ENCODE data around the gene KCNE4. TPM values are rescaled to one million over a fixed set of nuclear protein-coding genes. Genes with fewer than 3 reads are reported as not detected.
"Not testable (repeated sequence)": the region's sequence is repeated elsewhere in the genome, so short reads cannot be mapped to it uniquely, and the experiment has no call there.

KCNE4 gene
- total RNA-seq, 2 donors from 2014 or later, result 21.2 to 23.0 TPM

DNA sequence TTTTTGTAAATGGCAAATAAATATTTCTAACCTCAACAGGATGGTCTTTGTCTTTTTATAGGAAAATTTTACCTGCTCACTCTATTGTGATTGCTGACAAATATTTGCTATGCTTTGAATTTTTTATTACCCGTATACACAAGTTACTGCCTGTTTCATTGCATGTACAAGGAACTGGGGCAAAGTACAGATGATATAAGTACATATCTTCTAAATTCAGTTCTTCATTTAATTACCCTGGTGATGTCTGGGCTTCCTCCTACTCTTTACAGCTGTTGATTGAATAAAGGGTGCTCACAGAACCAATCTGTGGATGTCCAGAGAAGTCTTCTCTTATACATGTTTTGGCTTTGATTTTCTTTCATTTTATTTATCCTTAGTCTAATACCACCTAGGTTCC, 26.5 kb downstream of the KCNE4 start:
- intact Hi-C loops (cut with DNase I), result no loop called here
- DNase-seq (ENCODE audit: low spot score), result no peak

DNA sequence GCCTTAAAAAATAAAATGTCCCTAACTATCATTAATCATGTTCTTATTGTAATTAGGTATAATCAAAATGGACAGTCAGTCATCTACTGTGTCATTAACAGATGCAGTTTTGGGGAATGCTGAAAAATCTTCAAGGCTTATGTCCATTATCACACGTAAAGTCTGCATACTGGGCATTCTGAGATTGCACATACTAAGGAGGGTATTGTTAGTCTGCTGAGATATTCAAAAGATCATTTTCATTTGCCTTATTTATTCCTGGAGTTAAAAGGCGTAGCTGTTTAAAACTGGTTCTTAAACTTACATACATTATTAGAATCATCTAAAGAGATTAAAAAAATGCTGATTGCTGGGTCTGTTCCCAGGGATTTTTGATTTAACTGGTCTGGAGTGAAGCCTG, 27.4 kb downstream of the KCNE4 start:
- intact Hi-C loops (cut with DNase I), result no loop called here
- DNase-seq (ENCODE audit: low spot score), result no peak

DNA sequence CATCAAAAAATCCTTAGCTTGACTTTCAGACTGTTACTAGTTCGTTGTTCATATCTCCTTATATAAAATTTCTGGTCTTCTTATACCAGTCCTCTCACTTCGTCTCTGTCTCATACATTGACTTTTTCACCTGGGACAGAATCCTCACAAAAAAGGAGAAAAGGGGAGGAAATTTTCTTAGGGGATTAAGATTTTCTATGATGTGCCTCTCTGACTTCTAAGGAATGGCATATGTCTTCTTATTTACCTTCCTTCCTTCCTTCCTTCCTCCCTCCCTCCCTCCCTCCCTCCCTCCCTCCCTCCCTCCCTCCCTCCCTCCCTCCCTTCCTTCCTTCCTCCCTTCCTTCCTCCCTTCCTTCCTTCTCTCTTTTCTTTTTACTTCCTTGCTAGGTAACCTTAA, 27.9 kb downstream of the KCNE4 start:
- DNase-seq (ENCODE audit: low spot score), result no peak
- intact Hi-C loops (cut with DNase I), result no loop called here

DNA sequence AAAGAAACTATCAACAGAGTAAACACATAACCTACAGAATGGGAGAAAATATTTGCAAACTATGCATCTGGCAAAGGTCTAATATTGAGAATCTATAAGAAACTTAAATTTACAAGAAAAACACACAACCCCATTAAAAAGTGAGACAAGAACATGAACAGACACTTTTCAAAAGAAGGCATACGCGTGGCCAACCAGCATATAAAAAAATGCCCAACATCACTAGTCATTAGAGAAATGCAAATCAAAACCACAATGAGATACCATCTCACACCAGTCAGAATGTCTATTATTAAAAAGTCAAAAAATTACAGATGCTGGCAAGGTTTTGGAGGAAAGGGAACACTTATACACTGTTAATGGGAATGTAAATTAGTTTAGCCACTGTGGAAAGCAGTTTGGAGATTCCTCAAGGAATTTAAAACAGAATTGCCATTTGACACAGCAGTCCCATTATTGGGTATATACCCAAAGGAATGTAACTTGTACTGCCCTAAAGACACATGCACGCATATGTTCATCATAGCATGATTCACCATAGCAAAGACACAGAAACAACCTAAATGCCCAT, 28.9 kb downstream of the KCNE4 start:
- DNase-seq (ENCODE audit: low spot score); intact Hi-C loops (cut with DNase I): not testable (repeated sequence)

DNA sequence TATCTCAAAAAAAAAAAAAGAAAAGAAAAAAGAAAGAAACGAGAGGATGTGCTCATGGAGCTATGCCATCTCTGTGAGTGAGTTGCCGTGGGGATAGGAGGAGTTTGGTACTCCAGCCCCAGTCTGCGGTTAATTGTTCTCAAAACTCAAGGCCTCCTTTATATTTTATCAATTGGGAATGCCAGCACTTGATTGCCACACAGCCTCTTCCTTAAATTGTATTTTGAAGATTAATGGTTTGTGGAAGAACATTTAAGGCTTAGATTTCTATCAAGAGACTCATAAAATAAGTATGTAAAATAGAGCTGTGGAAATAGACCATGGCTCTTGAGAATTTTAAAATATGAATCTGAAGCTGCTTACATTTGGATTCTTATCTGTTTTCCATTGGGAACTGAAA, 29.8 kb downstream of the KCNE4 start:
- no peak for DNase-seq (ENCODE audit: low spot score)
- intact Hi-C loops (cut with DNase I), result no loop called here

DNA sequence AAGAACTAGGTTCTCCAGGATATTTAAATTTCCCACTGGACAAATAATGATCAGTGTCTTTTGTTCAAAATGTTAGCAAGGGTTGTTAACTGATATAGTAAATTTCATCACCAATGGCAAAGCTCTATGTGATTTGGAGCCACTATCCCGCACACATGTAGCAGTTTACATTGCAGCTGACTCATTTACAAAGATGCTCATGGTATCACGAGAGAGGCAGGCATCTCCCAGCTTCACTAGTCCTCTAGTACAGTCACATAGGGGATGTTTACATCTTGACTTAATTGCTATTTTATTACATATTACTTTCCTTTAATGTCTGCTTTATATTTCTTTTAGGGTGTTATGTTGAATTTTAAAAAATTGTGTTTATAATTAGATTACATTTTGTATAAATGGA, 30.7 kb downstream of the KCNE4 start:
- DNase-seq (ENCODE audit: low spot score), result no peak
- intact Hi-C loops (cut with DNase I), result no loop called here

DNA sequence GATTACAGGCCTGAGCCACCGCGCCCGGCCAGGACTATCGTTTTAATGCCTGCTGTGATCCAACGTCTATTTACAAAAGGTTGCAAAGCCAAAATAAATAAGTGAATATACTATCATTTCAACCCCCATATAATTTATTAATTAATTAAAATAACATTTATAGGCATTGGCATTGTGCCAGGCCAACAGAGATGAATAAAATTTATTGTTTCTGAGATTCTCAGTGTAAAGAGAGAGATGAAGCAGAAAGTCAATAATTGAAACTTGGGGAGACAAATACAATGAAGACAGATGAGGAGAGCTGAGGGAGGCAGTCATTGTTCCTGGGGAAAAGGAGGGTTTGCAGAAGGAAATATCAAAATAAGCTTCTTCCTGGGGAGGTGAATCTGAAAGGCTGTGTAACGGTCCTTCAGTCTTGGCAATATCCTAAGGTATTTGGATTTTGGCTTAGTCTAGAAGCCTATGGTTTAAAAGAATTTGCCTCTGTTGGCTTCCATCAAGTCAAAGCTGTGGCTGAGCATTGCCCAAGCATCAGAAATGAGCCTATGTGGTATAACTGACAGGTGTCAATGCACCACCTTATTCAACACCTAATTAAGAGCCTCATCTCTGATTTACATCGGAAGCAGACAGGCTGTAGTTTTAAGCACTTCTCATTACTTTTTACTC, 31.5 kb downstream of the KCNE4 start:
- no peak for DNase-seq (ENCODE audit: low spot score)
- intact Hi-C loops (cut with DNase I), result no loop called here

DNA sequence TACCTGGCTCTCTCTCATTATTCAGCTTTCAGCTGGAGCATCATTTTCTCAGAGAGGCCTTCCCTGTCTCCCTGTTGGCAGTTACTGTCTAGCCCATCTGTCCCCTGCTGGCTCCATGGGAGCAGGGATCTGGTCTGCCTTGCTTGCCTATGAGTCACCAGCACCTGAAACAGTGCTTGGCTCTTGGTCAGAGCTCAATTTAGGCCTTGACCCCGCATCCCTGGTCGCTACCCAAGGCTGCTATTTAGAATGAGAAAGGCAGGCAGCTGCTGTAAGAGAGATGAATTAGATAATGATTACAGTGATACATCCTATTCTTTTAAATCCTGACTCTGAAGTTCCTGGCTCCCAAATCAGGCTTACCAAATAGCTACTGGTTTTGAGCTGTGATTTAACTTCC, 32.9 kb downstream of the KCNE4 start:
- intact Hi-C loops (cut with DNase I), result no loop called here
- DNase-seq (ENCODE audit: low spot score), result no peak

DNA sequence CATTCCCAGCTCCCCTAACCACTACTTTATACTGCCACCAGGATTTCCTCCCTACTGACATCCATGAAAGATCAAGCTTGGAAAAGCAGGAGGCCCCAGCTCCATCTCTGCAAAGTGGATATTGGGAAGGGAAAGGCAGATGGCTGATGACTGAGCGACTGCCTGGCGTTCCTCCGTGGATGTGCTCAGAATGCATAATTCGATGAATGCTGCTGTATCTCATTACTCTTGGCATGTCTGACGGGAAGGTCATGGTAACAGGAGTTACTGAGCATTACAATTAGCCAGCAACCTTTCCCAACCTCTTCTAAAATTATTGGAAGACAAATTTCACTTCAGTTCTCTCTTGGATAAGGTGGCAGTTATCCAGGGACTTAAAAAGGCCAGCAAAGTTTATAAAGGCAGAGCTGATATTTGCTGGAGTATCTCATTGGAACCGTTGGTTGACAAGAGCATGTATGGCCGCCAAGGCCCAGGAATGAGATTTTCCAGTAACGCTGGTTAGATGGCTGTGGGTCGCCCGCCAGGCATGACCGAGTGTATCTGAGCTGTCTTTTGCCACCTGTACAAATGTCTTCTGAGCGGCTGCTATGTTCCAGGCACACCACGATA, 34.5 kb downstream of the KCNE4 start:
- intact Hi-C loops (cut with DNase I), result no loop called here
- no peak for DNase-seq (ENCODE audit: low spot score)

DNA sequence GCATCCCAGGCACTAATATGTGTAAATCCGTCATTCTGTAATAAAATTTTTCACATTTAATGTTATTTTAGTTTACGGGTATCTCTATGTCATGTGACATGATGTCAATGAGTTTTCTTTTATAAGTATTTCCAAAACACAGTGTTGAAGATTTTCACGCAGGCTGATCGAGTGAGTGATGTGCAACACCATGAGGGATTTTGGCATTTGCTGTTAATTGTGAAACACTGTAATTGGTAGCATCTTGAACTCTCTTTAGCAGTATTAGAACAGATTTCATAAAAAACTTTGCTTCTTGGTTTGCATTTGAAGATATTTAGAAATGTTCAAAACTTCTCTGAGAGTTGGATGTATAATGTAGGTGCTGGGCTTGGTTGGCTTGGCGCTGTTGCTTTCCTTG, 35.5 kb downstream of the KCNE4 start:
- DNase-seq (ENCODE audit: low spot score), result no peak
- intact Hi-C loops (cut with DNase I), result no loop called here

DNA sequence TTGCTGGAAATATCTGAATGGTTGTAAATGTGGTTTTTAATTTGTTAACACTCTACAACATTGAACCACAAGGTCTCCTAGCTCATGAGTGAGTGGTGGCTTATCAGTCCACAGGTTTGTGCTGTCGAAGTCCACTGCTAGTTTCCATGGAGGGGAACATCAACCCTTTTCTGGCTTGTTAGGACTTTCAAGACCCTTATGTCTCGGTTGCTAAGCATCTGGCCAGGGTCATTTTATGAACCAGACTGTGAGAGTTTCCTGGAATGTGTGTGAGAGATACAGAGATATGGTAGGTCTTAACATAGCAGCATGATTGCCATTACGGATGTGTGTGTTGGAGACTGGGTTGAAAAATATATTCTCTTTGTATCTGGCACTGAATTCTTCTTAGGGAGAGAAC, 36.9 kb downstream of the KCNE4 start:
- intact Hi-C loops (cut with DNase I), result no loop called here
- no peak for DNase-seq (ENCODE audit: low spot score)

DNA sequence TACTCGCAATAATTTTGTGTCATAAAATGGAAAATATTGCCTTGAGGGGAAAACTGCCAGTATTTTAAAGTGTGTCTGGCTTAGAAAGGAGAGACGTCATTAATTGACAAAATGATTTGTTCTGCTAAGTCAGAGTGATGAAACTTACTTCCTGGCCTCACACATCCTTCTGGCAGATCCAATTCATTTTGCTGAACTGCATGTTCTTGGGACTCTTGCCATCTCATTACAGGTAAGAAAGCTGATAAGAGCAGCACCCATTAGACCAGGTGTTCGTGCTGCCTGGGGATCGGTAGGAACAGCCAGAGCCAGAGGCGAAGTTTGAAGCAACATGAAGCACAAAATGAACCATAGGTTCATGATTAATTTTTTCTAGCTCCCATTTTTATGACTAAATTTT, 38.0 kb downstream of the KCNE4 start:
- intact Hi-C loops (cut with DNase I), result no loop called here
- no peak for DNase-seq (ENCODE audit: low spot score)

DNA sequence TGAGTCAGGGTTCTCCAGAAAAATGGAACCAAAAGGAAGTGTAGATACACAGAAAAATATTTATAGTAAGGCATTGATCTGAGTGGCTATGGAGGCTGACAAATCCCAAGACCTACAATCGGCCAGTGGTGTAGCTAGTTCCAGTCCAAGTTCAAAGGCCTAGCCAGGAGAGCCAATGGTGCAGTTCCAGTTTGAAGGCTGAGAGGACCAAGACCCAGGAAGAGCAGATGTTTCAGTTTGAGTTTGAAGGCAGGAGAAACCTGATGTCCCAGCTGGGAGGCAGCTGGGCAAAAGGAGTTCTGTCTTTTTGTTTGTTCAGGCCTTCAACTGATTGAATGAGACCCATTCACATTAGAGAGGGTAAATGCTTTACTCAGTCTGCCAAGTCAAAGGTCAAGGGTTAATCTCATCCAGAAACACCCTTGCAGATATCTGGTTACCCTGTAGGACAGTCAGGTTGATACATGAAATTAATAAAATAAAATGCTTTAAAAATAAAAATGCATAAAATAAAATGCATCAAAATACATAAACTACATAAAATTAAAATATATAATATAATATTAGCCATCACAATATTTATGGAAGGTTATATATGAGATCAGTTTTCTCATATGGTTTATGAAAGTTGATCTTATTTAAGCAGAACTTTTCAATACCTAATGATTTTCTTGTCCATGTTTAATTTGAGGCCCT, 38.7 kb downstream of the KCNE4 start:
- DNase-seq (ENCODE audit: low spot score), result no peak
- intact Hi-C loops (cut with DNase I), result no loop called here

DNA sequence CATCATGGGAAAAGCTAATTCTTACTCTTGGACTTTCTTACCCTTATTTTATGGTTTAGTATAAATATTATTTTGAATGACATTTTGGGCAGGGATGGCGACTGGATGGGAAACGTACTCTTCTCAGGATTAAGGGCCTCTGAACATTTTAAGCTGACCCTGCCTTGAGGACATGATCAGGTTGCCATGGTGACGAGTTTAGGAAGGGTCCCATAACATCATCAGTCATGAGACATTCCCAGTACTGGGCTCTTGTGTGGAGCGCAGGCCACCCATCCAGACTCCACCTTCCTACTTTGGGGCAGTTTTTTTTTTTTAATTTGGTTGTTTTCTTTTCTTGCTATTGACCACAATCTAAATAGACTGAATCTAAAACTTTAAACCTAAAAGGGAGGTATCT, 40.7 kb downstream of the KCNE4 start:
- intact Hi-C loops (cut with DNase I), result no loop called here
- DNase-seq (ENCODE audit: low spot score), result no peak

DNA sequence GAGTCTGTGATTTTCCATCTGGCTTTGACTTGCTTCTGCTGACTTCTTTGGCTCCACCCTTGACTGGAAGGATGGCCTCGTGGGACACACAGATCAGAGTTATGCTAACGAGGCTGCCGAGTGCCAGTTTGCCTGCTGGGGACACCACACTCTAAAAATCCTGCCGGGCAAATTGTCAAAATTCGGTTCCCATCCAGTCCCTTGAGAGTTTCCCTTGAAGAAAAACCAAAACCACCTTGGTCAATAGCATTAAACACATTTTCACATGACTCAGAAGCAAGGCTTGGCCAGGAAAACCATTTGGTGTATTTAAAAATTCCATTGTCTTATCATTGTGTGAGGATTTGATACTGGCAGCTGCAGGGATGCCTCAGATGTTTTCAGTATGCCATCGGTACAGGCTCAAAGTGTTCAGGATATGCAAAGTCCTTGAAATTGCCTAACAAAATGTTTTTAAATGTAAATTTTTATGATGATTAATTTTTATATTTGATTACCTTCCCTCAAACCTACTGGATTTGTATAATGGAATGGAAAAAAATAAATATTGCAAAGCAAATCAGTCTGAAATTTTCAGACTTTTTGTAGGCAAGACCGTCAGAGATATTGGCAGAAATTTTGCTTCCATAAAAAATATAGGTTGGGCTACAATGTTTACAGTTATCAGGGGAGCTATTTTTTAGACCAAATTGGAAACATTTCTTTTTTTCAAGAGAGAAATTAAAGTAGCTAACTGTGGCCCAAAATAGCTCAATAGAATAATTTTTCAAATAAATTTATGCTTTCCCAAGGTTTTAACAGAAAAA, 41.6 kb downstream of the KCNE4 start:
- DNase-seq (ENCODE audit: low spot score), result peak; percentile 91

DNA sequence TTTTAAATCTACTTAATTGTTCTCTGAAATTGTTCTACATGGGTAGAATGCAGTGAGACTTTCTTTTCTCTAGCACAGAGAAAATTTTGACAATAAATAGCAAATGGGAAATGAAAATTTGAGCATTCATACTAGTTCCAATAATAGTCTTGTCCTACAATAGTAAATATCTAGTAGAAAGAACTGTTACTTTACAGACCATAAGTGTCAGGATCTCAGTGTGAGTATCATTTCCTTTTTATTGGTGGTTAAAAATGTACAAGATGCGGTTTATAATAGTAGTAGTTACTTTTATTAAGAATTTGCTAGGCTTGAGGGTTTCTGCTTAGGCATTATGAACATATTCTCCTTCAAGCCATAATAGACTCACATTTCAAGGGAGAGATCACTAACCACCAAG, 43.2 kb downstream of the KCNE4 start:
- intact Hi-C loops (cut with DNase I), result no loop called here
- no peak for DNase-seq (ENCODE audit: low spot score)

More for the DNA sequence above, 41.6 kb downstream of the KCNE4 start:
- intact Hi-C loops (cut with DNase I), result no loop called here

DNA sequence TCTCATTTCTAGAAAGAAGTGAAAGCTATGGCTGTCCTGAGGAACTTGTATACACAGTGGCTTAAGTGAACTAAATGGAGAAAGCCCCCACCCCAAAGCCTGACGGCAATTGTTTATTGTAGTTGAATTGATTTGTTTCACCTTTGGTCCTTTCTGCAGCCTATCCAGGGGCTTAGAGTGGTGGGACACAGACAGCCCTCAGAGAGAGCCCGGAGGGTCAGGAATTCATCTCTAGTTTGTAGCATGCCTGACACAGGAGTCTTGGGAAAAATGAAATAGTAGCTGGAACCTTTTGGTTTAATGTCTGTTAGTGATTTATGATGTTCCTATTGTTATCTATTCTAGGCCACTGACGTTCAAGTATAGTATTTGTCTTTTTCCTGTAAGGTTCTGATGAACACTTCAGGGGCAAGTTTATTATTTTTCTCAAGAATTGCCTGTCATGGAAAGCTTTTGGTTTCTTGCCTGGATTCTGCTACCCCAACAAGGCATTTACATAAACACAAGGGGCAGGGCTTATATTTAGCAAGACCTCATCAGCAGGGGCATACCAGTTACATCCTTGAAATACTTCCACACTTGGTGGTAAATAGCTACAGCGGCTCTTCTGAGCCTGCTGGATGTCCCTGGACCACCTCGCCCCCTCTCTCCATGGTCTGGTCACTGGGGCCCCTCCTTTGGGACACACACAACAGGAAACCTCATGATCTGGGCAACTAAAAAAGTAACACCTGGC, 44.4 kb downstream of the KCNE4 start:
- no peak for DNase-seq (ENCODE audit: low spot score)
- intact Hi-C loops (cut with DNase I), result no loop called here

DNA sequence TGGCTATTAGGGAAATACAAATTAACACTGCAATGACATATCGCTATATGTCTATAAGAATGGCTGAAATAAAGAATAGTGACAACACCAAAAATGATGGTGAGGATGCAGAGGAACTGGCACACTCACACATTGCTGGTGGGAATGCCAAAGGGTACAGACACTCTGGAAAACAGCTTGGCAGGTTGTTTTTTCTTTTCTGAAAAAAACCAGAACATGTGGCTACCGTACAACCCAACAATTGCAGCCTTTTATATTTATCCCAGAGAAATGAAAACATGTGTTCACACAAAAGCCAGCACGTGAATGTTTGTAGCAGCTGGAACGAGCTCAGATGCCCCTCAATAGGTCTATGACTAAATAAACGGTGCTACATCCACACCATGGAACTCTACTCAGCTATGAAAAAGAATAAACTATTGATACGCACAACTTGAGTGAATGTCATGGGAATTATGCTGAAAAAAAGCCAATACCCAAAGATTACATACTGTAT, 45.9 kb downstream of the KCNE4 start:
- intact Hi-C loops (cut with DNase I), result no loop called here
- DNase-seq (ENCODE audit: low spot score), result no peak

DNA sequence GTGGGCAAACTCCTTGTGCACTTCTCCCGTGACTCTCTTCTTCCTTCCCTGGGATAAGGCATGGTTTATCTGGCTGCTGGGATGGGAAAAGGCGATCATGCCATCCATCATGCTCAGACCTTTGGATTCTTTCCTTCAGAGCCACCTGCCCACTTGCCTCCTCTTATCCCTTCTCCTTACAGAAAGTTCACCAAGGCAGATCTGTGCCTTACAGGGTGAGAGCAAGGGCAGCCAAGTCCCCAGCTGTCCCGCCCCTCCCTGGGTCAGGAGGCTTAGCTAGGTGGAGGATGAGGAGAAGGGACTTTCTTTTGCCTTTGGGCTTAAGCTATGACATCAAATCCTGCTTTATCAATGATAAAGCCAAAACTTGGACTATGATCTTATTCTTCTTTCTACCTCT, 47.6 kb downstream of the KCNE4 start:
- intact Hi-C loops (cut with DNase I), result no loop called here
- no peak for DNase-seq (ENCODE audit: low spot score)
